ENCODE data around the gene DGKE. TPM values are rescaled to one million over a fixed set of nuclear protein-coding genes. Genes with fewer than 3 reads are reported as not detected.

DGKE gene
- total RNA-seq, 1 donor from 2014 or later: 5.4 TPM

GRCh38 chr17:56847106-56847505 is 13.2 kb downstream of the DGKE start:
- Mint-ChIP-seq H3K4me3 (no peak overlapping the region), H3K27ac (ENCODE audit: unreplicated experiment) (no peak overlapping the region), H3K4me1 (no peaks in the 10 kb centered on the region), H3K36me3 (ENCODE audit: low read depth) (peaks cover 4% of the 10 kb centered on the region), H3K27me3 (ENCODE audit: low read depth) (no peaks in the 10 kb centered on the region), H3K9me3 (no peaks in the 10 kb centered on the region)
- no peak for DNase-seq (ENCODE audit: low read depth, low spot score)
- no peak for TF ChIP-seq CTCF (conservative IDR thresholded peaks at IDR 0.05)

- no peak for DNase-seq (ENCODE audit: low read depth, low spot score)
- peaks cover 4% of the 10 kb centered on the region for H3K36me3 Mint-ChIP-seq (ENCODE audit: low read depth)
- no peaks in the 10 kb centered on the region for H3K27me3 Mint-ChIP-seq (ENCODE audit: low read depth)
- no peak for TF ChIP-seq CTCF (conservative IDR thresholded peaks at IDR 0.05)
- no peaks in the 10 kb centered on the region for H3K4me1 Mint-ChIP-seq
- no peak overlapping the region for H3K4me3 Mint-ChIP-seq
- H3K27ac Mint-ChIP-seq (ENCODE audit: unreplicated experiment): no peak overlapping the region
- H3K9me3 Mint-ChIP-seq: no peaks in the 10 kb centered on the region
These were observed 15.2 kb downstream of the DGKE start for GRCh38 chr17:56849131-56849530.

GRCh38 chr17:56850591-56850990 is 16.6 kb downstream of the DGKE start:
- Mint-ChIP-seq H3K36me3 (ENCODE audit: low read depth) (peaks cover 4% of the 10 kb centered on the region), H3K27me3 (ENCODE audit: low read depth) (no peaks in the 10 kb centered on the region), H3K4me3 (no peak overlapping the region), H3K9me3 (no peaks in the 10 kb centered on the region), H3K4me1 (no peaks in the 10 kb centered on the region), H3K27ac (ENCODE audit: unreplicated experiment) (no peak overlapping the region)
- TF ChIP-seq CTCF (conservative IDR thresholded peaks at IDR 0.05): no peak
- no peak for DNase-seq (ENCODE audit: low read depth, low spot score)

GRCh38 chr17:56851008-56851407 is 17.1 kb downstream of the DGKE start:
- H3K4me1 Mint-ChIP-seq: no peaks in the 10 kb centered on the region
- H3K36me3 Mint-ChIP-seq (ENCODE audit: low read depth): peaks cover 3% of the 10 kb centered on the region
- H3K27ac Mint-ChIP-seq (ENCODE audit: unreplicated experiment): no peak overlapping the region
- DNase-seq (ENCODE audit: low read depth, low spot score): no peak
- no peaks in the 10 kb centered on the region for H3K27me3 Mint-ChIP-seq (ENCODE audit: low read depth)
- H3K4me3 Mint-ChIP-seq: no peak overlapping the region
- H3K9me3 Mint-ChIP-seq: no peaks in the 10 kb centered on the region
- TF ChIP-seq CTCF (conservative IDR thresholded peaks at IDR 0.05): no peak

- Mint-ChIP-seq H3K36me3 (ENCODE audit: low read depth) (no peaks in the 10 kb centered on the region), H3K4me3 (no peak overlapping the region)
- no peak for DNase-seq (ENCODE audit: low read depth, low spot score)
These were observed 27.9 kb downstream of the DGKE start for GRCh38 chr17:56861899-56862298.

More at GRCh38 chr17:56861899-56862298, 27.9 kb downstream of the DGKE start:
- H3K4me1 Mint-ChIP-seq: peaks cover 26% of the 10 kb centered on the region
- no peaks in the 10 kb centered on the region for H3K27me3 Mint-ChIP-seq (ENCODE audit: low read depth)
- TF ChIP-seq CTCF (conservative IDR thresholded peaks at IDR 0.05): no peak
- no peaks in the 10 kb centered on the region for H3K9me3 Mint-ChIP-seq
- H3K27ac Mint-ChIP-seq (ENCODE audit: unreplicated experiment): no peak overlapping the region
